AG09319 (cell line): ENCODE results near the gene NUDT1.

Experiments used
- DNase-seq: peaks from one replicate; pipeline ENCODE4 v3.0.0-alpha.2; 2010; ENCODE audit warnings: low read depth; ENCODE audit errors: extremely low read depth
- TF ChIP-seq, protein P1 (sequence below): IDR thresholded peaks from 2 replicates; pipeline ENCODE4 v1.5.1; 2011; ENCODE audit warnings: low read depth, mild to moderate bottlenecking, inconsistent platforms, low read length, moderate library complexity

The NUDT1 gene

DNA sequence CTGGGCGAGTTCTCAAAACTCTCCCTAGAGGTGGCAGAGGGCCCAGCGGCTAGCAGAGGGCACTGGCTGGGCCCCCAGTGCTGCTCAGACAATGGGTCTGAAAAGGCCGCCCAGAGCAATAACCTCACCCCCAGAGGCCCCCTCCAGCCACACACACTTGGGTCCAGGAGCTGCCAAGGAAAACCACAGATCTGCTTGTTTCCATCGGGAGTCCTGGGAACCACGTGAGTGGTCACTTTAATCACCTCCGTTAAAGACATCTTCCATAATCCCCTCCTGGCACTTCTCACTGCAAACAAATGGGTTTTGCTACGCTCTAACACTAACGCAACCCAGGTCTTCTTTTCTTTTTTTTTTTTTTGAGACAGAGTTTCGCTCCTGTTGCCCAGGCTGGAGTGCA lies 30.0 kb downstream of the NUDT1 start:
- TF ChIP-seq, protein P1, sequence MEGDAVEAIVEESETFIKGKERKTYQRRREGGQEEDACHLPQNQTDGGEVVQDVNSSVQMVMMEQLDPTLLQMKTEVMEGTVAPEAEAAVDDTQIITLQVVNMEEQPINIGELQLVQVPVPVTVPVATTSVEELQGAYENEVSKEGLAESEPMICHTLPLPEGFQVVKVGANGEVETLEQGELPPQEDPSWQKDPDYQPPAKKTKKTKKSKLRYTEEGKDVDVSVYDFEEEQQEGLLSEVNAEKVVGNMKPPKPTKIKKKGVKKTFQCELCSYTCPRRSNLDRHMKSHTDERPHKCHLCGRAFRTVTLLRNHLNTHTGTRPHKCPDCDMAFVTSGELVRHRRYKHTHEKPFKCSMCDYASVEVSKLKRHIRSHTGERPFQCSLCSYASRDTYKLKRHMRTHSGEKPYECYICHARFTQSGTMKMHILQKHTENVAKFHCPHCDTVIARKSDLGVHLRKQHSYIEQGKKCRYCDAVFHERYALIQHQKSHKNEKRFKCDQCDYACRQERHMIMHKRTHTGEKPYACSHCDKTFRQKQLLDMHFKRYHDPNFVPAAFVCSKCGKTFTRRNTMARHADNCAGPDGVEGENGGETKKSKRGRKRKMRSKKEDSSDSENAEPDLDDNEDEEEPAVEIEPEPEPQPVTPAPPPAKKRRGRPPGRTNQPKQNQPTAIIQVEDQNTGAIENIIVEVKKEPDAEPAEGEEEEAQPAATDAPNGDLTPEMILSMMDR: no peak
- no peak for DNase-seq

DNA sequence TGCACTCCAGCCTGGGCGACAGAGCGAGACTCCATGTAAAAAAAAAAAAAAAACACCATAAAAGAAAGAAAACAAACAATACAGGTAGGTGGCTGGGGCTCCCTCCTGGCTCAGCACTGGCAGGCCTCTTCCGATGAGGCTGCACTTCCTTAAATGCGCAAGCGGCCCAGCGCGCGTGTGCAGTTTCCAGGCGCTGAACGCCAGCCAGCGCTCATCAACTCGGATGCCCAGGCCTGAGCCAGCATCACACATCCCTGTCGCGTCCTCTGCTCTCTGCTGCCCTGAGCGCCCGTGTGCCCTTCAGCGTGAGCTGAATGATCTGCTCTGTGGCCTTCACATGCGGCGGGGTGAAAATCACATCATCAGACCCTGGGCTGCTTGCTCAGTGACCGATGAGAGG lies 31.8 kb downstream of the NUDT1 start:
- TF ChIP-seq, protein P1: no peak
- DNase-seq: no peak

DNA sequence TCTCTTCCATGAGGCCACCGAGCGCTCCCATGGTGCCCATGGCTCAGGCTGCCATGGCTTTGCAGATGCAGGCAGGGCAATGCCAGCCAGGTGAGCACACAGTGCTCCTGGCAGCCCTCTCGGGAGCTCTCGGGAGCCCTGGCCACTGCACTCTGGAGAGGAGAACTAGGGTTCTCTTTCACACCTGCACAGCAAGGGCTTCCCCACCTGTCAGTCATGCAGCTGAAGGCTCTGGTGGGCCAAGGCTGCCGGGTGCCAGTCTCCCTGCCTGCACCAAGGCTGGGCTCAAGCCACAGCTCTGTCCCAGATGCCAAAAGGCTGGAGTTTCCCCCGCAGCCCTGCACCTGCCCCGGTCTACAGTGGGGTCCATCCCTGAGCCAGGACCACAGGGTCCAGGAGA lies 32.6 kb downstream of the NUDT1 start:
- no peak for DNase-seq
- TF ChIP-seq, protein P1: no peak

- DNase-seq: no peak
- TF ChIP-seq, protein P1: no peak
These were observed 33.1 kb downstream of the NUDT1 start for GRCh38 chr7:2275101-2275500.

- DNase-seq: no peak
- TF ChIP-seq, protein P1: no peak
These were observed 34.1 kb downstream of the NUDT1 start for GRCh38 chr7:2276107-2276506.

DNA sequence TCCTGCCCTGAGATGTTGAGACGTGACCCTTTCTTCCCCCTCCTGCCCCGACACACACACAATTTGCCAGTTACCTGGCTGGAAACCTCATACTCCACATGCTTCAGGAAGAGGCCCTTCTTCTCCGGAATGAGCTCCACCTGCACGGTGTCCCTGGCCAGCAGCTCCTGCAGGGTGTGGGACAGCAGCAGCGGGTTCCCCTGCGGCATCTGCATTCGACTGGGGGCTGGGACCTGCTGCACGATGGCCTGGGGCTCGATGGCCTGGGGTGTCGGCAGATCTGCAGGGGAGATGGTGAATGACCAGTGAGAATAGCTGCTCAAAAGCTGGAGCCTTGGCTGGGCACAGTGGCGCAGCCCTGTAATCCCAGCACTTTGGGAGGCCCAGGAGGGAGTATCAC lies 36.0 kb downstream of the NUDT1 start:
- no peak for DNase-seq
- TF ChIP-seq, protein P1: no peak

DNA sequence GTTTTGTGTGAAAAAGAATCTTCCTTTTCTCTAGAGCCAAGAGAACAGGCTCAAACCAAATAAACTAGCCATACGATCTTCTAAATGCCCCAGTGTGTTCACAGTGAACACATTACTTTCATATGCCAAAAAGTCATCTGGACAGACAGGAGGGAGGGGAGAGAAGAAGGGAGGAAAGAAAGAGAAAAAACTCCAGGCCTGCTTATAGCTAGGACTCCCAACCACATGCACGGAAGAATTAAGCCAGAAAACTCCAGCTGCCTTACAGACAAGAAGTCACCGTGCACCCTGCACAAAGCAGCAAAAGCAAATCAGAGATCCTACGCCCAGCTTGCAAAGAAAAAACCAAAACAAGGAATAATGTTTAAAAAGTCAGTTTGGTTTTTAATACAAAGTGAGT lies 37.9 kb downstream of the NUDT1 start:
- no peak for DNase-seq
- TF ChIP-seq, protein P1: no peak
